GM21423 (cell line): ENCODE measurements around the gene ADARB1.

ENCODE experiments used
- ATAC-seq: cut with Tn5 transposase; IDR thresholded peaks from one replicate; pipeline ENCODE4 v1.9.1; 2021; ENCODE audit warnings: mild to moderate bottlenecking, moderate library complexity; ENCODE audit not compliant: unreplicated experiment

ADARB1 gene

DNA sequence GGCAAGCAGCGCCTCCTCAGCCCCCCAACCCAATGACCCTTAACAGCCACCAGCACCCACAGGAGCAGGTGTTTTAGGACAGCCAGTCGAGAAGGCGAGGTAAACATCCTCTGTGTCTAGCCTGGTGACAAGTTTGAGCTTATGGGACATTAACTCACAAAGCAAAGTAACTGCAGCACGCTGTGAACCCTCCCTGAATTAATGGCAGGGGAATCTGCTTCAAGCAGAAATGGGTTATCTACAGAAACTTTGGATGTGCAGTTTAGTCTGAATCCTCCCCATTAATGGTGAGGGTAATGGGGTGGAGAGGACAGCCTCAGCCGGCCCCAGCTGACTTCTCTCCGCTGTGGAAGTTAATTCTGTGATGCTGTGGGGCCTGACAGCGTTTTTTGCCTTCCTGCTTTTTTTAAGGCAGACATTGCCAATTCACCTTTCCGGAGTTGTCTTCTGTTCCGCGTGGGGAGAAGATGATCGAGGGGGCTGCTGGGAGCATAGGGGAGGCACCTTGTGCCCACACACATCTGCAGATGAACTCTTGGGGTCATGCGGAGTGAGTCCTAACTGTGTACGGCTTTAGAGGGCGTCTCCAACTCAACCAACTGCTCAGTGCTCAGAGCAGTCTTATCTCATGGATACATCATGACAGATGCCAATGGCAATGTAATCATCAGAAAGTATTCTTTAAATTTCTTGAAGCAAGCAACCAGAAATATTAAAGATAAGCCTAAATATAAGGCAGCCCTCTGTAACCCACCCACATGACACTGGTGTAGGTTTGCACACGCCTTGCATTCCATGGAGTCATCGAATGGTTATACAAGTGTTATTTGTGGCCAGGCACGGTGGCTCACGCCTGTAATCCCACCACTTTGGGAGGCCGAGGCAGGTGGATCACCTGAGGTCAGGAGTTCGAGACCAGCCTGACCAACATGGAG lies 172.3 kb downstream of the ADARB1 start:
- ATAC-seq = no peak

DNA sequence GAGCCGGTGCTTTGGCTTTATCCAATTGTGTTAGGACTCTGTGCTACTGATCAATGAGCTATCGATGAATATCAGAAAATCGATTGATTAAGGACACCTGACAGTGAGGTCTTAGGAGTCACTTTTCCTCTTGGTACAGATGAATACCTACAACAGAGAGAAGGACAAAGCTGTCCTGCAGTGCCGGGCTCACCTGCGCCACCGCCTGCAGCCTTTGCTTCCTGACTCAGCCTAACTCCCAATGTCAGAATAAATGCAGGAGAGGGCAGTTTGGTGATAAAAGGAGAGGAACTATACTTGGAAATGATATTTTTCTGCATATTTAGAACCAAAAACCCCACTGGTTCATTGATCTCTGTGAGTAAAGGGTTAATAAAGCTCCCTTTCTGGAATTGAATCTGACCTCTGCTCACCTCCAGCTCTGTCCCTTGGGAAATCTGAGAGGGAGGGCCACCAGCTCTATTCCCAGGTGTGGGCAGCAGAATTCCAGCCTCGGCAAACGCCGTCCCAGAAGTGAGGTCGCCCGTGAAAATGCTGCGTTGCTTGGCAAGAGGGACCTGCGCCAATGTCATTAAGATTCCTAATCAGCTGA lies 174.0 kb downstream of the ADARB1 start:
- no peak for ATAC-seq

DNA sequence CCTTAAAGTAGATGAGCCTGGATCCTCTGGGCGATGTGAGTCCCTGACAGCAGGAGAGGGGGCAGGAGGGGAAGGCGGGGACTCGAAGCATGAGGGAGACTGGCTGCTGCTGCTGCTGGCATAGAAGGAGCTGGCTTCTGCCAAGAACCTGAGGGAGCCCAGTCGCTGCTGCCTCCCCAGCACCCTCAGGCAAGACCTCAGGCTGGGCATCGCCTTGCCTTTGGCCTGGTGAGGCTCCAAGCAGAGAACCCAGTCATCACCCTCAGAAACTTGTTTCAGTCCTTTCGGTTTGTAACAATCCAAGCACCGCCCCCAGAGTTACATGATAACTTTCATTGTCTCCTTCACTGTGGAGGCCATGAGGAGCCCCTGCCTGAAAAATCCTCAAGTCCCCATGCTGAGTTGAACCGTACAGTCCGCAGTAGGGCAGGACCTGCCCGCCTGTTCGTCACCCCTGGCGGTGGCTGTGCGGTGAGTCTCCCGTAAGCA lies 174.6 kb downstream of the ADARB1 start:
- ATAC-seq = no peak

DNA sequence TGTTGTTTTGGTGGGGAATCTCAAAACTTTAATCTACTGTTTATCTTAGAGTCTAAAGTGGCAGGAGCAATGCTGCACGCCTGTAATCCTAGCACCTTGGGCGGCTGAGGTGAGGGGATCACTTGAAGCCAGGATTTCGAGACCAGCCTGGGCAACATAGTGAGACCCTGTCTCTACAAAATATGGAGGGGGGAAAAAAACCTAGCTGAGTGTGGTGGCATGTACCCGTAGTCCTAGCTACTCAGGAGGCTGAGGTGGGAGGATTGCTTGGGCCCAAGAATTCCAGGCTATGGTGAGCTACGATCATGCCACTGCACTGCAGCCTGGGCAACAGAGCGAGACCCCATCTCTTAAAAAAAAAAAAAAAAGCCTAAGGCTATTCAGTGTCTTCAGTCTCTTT lies 175.2 kb downstream of the ADARB1 start:
- no peak for ATAC-seq

DNA sequence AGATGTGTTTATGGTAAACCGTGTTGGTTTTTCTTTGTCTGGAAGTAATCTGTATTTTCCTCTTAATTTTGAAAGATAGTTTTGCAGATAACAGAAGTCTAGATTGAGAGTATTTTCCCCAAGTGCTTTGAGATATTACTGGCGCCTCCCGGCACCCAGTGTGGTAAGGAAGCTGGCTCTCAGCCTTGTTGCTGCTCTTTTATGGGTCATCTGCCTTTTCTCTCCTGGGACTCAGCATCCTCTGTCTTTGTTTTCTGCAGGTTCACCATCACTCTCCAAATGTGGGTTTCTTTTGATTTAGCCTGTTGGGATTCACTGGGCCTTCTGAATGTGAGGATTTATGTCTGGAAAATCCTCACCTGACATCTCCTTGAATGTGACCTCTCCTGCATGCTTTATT lies 175.9 kb downstream of the ADARB1 start:
- ATAC-seq = no peak

DNA sequence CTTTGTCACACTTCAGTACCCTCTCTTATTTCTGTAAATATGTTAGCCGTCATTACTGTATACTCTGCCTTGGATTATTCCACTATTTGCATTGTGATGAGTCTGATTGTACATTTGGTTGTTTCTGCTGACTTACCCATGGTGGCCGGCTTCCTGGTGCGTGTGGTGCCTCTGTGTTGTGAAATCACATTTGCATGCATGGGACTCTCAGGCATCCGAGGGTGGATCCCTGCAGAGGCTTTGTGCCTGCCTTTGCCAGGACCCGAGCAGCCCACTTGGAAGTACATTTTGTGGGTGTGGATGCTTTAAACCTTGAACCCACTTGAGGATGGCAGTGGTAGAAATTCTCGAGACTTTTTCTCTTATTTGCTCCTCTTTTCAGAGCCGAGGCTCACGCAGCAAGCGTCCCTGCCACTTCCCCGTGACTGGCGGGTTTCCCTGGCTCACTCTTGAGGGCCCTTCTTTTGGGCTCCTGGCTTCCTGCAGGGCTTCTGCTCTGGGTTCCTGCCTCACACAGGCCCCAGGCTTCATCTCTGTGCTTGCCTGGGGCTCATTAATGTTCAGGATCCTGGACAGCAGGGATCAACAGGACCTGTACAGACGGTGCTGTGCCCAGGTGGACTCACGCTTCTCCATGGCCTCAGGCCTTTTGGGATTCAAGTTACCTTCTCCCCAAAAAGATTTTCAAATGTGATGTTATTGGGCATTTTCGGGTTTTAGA lies 176.7 kb downstream of the ADARB1 start:
- ATAC-seq = no peak

DNA sequence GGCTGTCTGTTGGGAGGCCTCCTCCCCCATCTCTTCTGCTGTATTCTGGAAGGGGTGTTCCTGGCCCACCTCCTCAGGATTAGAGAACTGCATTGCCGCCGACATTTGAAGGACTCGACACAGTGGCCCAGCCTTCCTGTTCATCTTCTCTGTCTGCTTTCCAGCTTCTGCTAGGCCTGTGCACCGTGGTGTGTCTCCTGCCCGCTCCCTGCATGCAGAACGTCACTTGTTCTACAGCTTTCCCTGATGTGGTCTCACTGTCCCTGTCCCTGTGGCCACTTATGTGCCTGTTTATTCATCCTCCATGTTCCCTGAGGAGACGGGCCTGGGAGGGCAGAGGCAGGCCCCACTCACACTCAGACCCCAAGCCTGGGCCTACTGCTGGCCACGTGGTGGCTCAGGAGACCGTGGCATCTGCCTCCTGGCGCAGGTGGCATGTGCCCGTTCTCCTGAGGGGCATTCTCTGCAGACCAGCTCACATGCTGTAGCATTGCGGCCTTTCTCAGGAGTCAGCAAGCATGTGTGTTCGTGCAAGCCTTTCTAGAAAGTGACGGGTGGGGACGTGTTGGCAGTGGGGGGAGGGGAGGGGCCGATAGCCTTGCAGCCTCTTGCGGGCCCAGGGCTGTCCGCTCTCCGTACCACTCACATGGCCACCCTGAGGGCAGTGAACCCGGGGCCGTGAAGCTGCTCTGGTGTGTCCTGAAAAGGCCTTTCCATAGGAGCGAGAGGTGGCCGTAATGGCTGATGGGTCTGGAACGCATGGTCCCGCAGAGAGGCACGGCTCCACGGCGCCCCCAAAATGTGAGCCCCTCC lies 177.5 kb downstream of the ADARB1 start:
- no peak for ATAC-seq

DNA sequence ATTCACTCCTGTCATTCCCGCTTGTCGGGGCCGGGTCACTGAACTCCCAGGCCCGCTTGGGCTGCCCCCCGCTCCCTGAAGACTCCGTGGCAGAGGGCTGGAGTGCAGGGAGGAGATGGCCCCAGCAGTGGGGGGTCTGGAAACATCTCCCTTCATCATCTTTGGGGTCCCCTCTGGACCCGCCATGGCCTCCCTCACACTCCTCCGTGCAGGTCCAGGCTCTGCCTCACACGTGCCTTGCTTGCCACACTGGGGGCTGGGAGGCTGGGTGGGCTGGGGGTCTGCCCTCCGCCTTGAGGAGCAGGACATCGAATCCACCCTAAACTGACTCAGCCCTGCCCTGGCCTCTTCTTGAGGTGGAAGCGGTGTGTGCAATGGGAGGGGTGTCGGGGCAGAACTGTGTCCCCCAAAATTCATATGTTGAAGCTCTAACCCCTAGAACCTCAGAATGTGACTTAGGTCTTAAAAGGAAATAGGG lies 178.1 kb downstream of the ADARB1 start:
- ATAC-seq = no peak

DNA sequence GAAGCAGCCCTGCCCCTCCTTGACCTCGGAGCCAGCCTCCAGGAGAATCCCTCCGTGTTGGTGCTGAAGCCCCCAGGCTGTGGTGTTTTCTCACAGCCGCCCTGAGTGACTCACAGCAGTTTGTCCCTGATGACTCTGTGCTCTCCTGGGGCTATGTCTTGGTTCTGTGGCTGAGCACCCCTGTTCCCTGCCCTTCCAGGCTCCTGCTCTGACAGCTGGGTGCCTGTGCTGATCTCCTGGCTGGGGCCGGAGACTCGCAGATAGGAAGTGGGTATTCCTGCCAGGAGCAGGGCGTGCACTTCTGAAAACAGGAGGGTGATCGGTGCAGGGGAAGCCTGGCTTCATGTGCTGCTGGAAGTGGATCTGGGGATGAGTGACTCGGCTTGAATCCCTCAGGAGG lies 178.8 kb downstream of the ADARB1 start:
- ATAC-seq = no peak

DNA sequence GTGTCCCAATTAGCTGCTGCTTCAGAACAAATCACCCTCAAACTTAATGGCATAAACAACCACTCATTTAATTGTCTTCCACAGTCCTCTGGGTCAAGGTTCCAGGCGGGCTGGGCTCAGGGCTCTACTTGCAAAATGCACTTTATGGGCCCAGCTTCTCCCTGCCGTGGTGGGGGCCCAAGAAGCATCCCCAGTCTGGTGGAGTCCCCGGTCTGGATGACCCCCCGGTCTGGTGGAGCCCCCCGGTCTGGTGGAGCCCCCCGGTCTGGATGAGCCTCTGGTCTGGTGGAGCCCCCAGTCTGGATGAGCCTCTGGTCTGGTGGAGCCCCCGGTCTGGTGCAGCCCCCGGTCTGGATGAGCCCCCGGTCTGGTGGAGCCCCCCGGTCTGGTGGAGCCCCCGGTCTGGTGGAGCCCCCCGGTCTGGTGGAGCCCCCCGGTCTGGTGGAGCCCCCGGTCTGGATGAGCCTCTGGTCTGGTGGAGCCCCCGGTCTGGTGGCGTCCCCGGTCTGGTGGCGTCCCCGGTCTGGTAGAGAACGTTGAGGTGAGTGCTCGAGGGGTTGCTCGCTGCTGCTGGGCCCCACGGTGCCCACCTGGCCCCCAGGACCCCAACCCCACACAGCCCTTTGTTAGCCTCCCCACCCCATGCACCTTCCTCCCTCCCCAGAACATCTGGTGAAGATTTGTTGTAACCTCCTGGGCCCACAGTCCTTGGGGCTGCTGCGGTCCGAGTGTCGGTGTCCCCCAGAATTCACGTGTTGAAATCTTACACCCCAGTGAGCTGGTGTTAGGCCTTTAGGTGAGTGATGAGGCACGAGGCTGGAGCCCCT lies 179.5 kb downstream of the ADARB1 start:
- no peak for ATAC-seq

DNA sequence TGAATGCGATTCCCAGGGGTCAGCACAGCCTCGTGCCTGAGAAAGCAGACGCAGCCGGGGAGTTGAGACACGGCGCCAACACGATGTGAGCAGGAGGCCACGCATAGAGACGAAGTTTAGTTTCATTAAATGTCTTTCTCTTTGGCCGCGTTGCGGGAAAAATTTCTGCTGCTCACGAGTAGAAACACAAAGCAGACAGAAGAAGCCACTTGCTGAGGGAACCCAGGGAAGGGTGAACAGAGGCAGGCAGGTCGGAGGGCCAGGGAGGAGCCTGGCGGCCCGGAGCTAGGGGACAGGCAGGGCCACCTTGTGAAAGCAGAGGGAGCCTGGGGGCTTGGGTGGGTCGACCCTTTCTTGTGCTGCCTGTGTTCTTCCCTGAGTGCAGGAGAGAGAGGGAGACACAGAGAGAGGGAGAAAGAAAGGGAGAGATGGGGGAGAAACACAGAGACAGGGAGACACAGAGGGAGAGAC lies 180.1 kb downstream of the ADARB1 start:
- ATAC-seq = no peak

DNA sequence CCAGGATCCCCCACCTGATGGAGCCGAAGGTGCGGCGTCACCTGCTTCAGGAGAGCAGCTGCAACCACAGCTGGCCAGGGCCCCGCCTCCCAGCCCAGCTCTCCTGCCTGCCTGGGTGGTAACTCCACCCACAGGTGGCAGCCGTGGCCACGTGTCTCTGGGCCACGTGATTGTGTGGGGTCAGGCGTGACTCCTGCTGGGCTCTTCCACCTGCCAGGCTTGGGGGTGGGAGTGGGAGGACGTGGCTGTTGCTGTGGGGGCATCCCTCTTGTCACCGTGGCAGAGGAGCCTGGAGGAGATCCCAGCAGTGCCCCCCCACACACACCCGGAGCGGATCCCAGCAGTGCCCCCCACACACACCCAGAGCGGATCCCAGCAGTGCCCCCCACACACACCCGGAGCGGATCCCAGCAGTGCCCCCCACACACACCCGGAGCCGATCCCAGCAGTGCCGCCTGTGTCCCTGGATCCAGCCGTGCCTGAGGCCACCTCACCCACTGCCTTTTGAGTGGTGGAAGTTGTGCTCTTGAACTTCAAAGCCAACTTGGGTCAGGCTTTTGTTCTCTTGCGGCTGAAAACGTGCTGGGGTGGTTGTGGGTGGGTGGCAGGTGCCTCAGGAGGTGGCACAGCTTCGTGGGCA lies 181.1 kb downstream of the ADARB1 start:
- ATAC-seq = no peak

DNA sequence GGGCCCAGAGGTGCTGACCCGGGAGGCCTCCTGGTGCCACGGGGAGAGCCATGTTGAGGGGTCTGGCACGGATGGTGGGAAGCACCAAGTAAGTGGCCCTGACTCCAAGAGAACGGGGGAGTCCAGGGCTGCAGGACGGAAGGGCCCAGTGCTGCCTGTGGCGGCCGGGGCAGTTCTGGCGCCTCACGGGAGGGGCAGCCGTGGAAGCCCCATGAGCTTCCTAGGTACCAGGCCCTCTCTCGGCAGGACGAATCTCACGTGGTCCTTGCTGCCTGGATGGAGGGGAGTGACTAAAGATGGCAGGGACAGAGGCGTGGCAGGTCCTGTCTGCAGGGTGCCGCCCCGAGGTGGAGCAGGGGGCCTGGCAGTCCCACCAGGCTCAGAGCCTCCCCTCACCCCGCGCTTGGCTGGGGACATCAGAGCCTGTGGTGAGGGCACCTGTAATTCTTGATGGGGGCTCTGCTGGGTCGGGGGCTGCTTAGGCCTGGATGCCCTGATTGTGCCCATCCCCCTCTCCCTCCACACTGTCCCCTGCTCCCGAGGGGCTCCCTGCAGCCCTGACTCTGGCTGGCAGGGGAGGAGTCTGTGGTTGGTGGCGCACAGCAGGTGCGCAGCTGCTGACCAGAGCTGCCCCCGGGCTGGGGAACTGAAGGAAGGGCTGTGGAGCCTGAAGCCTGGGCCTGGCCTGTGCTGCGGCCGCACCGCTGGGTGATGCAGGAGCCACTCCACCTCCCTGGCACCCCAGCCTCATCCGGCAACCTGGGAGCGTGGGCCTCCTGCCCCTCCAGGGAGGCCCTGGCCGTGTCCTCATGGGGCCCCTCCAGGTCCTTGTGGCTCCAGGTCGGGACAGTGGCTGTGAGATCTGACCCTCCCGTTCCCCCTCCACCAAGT lies 181.9 kb downstream of the ADARB1 start:
- ATAC-seq = no peak

DNA sequence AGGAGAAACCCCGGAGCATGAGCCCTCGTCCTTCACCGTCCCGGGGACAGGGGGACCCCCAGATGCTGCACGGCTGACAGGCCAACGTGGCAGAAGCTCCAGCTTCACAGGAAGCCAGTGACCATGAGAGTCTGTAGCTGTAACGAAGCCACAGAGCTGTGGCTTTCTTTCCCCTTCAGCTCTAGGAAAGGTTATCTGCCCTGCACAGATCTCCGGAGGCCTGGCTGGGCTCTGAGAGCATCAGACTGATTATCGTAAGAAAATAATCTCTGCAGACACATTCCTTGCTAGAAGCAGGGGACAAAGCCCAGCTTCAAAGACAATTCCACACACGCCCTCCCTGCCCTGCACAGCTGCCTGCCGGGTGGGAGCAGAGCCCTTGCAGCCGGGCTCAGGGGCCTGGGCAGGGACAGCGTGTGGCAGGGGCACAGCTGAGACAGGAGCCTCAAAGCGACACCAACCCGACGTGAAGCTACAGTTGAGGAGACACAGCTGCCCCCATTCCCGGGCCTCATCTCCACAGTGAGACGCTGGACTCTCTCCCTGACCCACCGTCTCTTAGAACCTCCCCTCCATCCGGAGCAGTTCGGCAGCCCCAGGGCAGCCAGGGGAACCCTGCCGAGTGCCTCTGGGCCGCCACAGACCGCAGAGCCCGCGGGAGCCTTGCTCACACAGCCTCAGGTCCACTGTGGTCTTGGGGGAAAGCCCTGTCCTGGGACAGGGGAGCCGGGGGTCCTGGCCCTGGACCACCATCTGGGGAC lies 182.7 kb downstream of the ADARB1 start:
- ATAC-seq = no peak

DNA sequence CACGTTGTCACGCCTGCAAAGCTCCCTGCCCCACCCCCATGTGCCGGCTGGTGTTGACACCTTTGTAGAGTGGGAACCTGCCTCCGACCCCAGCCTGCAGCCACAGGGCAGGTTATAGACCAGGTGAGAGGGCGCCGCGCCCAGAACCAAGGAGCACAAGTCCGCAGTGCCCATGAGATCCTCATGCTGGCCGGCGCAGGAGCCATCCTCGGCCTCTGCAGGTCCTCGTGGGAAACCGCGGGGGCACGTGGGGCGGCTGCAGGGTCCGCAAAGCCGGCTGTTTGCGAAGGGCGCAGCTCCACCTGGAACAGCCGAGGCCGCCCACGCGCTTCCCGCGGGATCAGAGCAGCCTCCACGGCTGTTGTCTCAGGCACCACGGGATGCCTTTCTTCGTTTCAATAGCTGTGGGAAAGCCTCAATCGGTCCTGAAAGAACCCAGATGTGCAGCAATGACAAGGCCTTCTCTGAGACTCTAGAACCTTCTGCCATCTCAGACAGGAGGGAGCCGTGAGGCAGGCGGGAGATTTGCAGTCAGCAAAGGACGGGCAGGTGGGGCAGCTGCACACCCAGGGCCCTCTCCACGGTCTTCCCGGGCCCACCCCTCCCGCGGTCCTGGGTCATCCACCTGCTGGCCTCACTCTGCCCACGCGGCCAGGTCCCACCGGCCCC lies 183.4 kb downstream of the ADARB1 start:
- no peak for ATAC-seq

DNA sequence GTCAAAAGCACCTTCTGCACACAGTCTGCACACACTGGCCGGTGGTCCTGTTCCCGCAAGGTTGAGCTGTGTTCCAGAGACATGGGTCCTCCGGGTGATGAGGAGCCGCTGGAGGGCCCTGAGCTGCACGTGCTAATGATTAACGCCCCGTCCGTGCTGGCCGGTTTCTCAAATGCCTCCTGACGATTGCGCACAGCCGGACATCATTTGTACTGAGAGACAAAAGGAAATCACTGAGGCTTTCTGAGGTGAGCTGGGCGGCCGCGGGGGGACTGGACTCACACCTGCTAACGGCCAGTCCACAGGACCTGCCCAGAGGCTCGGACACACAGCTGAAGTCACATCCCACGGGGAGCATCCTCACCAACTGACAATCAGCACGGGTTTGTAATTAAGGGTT lies 184.1 kb downstream of the ADARB1 start:
- no peak for ATAC-seq
